ENCODE results near the gene UGGT1. TPM values are rescaled to one million over a fixed set of nuclear protein-coding genes. Genes with fewer than 3 reads are reported as not detected.

UGGT1 gene
- total and polyA plus RNA-seq, 2 experiments from 2014 or later, result 11.5 to 65.0 TPM

DNA sequence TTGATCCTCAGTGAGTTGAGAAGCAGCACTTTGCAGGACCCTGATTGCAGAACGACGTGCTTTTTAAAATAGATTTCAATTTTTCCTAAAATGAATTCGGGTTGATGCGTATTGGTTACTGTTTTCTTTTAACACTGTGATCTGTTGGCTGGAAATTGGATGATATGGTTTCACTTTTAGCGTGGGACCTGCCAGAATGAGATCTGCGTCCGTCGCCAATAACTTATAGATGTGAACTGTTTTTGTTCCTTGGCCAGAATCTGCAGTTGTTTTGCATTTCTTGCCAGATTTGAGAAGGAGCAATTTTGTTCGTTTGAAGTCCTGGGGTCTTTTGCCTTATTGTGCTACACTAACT, 703 bp downstream of the UGGT1 start:
- H3K36me3 Mint-ChIP-seq (ENCODE audit: low read depth), result no peaks in the 10 kb centered on the region; the same call in 2 of the 3 replicates
- H3K4me1 Mint-ChIP-seq, result peaks cover 13% of the 10 kb centered on the region
- DNase-seq (ENCODE audit: low spot score) (no peak), ATAC-seq (no peak)
- H2AFZ ChIP-seq, result peak overlapping the region; percentile 96; the same call in 1 of the 2 replicates
- H3K27me3 Mint-ChIP-seq (ENCODE audit: insufficient read depth, low read depth, poor library complexity), result peaks cover 10% of the 10 kb centered on the region
- 0 out of 2 replicates have a peak overlapping the region, but pooled peaks have one; percentile 72 for H3K27ac ChIP-seq (ENCODE audit: low read depth)
- H3K4me3 ChIP-seq, result peak overlapping the region; percentile 98
- no peaks in the 10 kb centered on the region; the same call in 2 of the 3 replicates for H3K9me3 Mint-ChIP-seq
- TF ChIP-seq, protein P1, sequence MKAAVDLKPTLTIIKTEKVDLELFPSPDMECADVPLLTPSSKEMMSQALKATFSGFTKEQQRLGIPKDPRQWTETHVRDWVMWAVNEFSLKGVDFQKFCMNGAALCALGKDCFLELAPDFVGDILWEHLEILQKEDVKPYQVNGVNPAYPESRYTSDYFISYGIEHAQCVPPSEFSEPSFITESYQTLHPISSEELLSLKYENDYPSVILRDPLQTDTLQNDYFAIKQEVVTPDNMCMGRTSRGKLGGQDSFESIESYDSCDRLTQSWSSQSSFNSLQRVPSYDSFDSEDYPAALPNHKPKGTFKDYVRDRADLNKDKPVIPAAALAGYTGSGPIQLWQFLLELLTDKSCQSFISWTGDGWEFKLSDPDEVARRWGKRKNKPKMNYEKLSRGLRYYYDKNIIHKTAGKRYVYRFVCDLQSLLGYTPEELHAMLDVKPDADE (IDR thresholded peaks at IDR 0.05), result no peak
- TF ChIP-seq NANOG (IDR thresholded peaks at IDR 0.05; ENCODE audit: borderline replicate concordance) (no peak), STAT1 (IDR thresholded peaks at IDR 0.05; ENCODE audit: unreplicated experiment) (no peak), ZNF114 (CRISPR knock-in tag; IDR thresholded peaks at IDR 0.05) (no peak), POLR2AphosphoS5 (IDR thresholded peaks at IDR 0.05; ENCODE audit: low read depth) (no peak), CREB1 (CRISPR knock-in tag; IDR thresholded peaks at IDR 0.05; ENCODE audit: low read depth) (no peak), EZH2 (IDR thresholded peaks at IDR 0.05; ENCODE audit: low read depth, unreplicated experiment) (no peak)
- TF ChIP-seq, protein P2, sequence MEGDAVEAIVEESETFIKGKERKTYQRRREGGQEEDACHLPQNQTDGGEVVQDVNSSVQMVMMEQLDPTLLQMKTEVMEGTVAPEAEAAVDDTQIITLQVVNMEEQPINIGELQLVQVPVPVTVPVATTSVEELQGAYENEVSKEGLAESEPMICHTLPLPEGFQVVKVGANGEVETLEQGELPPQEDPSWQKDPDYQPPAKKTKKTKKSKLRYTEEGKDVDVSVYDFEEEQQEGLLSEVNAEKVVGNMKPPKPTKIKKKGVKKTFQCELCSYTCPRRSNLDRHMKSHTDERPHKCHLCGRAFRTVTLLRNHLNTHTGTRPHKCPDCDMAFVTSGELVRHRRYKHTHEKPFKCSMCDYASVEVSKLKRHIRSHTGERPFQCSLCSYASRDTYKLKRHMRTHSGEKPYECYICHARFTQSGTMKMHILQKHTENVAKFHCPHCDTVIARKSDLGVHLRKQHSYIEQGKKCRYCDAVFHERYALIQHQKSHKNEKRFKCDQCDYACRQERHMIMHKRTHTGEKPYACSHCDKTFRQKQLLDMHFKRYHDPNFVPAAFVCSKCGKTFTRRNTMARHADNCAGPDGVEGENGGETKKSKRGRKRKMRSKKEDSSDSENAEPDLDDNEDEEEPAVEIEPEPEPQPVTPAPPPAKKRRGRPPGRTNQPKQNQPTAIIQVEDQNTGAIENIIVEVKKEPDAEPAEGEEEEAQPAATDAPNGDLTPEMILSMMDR (conservative IDR thresholded peaks at IDR 0.05; ENCODE audit: low read depth in 2 of 2), result no peak
- no peaks in the 10 kb centered on the region for H3K27me3 ChIP-seq (ENCODE audit: insufficient read depth)
- peaks cover 12% of the 10 kb centered on the region for H4K20me1 ChIP-seq (replicated peaks; ENCODE audit: insufficient read depth)
- 0 out of 2 replicates have a peak overlapping the region, but pooled peaks have one; percentile 30 for H3K27ac Mint-ChIP-seq
- peaks cover 54% of the 10 kb centered on the region for H3K79me2 ChIP-seq (replicated peaks; ENCODE audit: insufficient read depth)
- H3K4me3 Mint-ChIP-seq, result peak overlapping the region; percentile 95
- H3K4me2 ChIP-seq, result peak overlapping the region; percentile 100
- H3K36me3 ChIP-seq (ENCODE audit: insufficient read depth), result 0 out of 2 replicates have a peak, but pooled peaks cover 5% of the 10 kb centered on the region
- H3F3A ChIP-seq (replicated peaks; ENCODE audit: low read depth), result peaks cover 5% of the 10 kb centered on the region; the same call in 1 of the 2 replicates
- peaks cover 4% of the 10 kb centered on the region for H3K4me1 ChIP-seq (ENCODE audit: insufficient read depth)
- no peaks in the 10 kb centered on the region for H3K9me2 ChIP-seq (ENCODE audit: insufficient read depth)

DNA sequence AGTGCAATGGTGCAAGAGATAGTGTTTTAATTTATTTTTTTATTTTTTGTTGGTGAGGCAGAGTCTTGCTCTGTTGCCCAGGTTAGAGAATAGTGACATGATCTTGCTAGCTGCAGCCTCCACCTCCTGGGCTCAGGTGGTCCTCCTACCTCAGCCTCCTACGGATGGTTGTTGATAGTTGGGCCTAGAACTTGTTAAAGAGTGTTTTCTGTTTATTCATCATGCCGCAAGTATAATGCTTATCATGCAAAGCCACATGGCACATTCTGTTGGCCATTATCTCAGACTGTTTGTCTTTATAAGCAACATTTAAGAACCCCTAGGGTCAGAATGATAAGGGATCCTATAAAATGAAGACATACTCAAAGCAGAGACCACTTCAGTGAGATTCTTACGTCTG, 1.7 kb downstream of the UGGT1 start:
- Histone ChIP-seq H3F3A (replicated peaks; ENCODE audit: low read depth) (peaks cover 5% of the 10 kb centered on the region; the same call in 1 of the 2 replicates), H3K4me3 (peak overlapping the region; percentile 98; the same call in 1 of the 2 replicates), H2AFZ (no peak overlapping the region), H3K4me1 (ENCODE audit: insufficient read depth) (peaks cover 4% of the 10 kb centered on the region), H3K79me2 (replicated peaks; ENCODE audit: insufficient read depth) (peaks cover 64% of the 10 kb centered on the region), H3K27me3 (ENCODE audit: insufficient read depth) (no peaks in the 10 kb centered on the region), H3K9me2 (ENCODE audit: insufficient read depth) (no peaks in the 10 kb centered on the region), H4K20me1 (replicated peaks; ENCODE audit: insufficient read depth) (peaks cover 18% of the 10 kb centered on the region), H3K36me3 (ENCODE audit: insufficient read depth) (0 out of 2 replicates have a peak, but pooled peaks cover 9% of the 10 kb centered on the region), H3K4me2 (peak overlapping the region; percentile 100), H3K27ac (ENCODE audit: low read depth) (no peak overlapping the region)
- ATAC-seq, result no peak
- DNase-seq (ENCODE audit: low spot score), result no peak
- Mint-ChIP-seq H3K27ac (no peak overlapping the region; the same call in 1 of the 2 replicates), H3K9me3 (no peaks in the 10 kb centered on the region; the same call in 2 of the 3 replicates), H3K4me3 (peak overlapping the region; percentile 95; the same call in 2 of the 3 replicates), H3K27me3 (ENCODE audit: insufficient read depth, low read depth, poor library complexity) (peaks cover 10% of the 10 kb centered on the region), H3K4me1 (peaks cover 13% of the 10 kb centered on the region), H3K36me3 (ENCODE audit: low read depth) (peaks cover 4% of the 10 kb centered on the region)
- TF ChIP-seq STAT1 (IDR thresholded peaks at IDR 0.05; ENCODE audit: unreplicated experiment), result no peak
